Peyer's patch (tissue), 4 donors: ENCODE measurements around the gene FBN1.

Experiments used
- POLR2A ChIP-seq, 2 donors: fragments of 450-650 bp; IDR thresholded peaks; one replicate each; pipeline ENCODE4 v1.5.1; 2017; ENCODE audit warnings: antibody characterized with exemption in 2 of 2, mild to moderate bottlenecking in 2 of 2, moderate library complexity in 2 of 2
- TF ChIP-seq, protein P1 (sequence below), 6 experiments: fragments of 450-650 bp in 4 of 6; fragments of 200-600 bp in 2 of 6; sonication (generic) in 1 of 6; IDR thresholded peaks; one replicate each; pipeline ENCODE4 v1.5.1; 2017 to 2019; ENCODE audit warnings: antibody characterized with exemption in 6 of 6, mild to moderate bottlenecking in 3 of 6, moderate library complexity in 1 of 6

DNA sequence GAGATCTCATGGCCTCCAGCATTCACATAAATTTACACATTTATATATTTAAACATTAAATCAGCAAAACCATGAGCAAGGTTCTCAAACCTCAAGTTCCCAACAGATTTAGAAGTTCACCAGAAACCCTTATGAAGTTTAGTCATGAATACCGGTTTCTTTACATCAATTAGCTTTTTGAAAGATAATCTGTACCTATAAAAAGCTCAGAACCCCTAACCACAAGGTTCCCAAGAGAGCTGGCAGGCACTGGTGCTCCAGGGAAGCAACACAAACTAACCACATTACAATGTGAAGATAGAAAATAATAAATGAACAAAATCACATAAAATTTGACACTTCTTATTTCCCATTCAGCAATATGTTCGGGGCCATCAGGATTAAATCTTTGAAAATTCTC lies 150.9 kb downstream of the FBN1 start:
- TF ChIP-seq, protein P1, sequence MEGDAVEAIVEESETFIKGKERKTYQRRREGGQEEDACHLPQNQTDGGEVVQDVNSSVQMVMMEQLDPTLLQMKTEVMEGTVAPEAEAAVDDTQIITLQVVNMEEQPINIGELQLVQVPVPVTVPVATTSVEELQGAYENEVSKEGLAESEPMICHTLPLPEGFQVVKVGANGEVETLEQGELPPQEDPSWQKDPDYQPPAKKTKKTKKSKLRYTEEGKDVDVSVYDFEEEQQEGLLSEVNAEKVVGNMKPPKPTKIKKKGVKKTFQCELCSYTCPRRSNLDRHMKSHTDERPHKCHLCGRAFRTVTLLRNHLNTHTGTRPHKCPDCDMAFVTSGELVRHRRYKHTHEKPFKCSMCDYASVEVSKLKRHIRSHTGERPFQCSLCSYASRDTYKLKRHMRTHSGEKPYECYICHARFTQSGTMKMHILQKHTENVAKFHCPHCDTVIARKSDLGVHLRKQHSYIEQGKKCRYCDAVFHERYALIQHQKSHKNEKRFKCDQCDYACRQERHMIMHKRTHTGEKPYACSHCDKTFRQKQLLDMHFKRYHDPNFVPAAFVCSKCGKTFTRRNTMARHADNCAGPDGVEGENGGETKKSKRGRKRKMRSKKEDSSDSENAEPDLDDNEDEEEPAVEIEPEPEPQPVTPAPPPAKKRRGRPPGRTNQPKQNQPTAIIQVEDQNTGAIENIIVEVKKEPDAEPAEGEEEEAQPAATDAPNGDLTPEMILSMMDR (IDR thresholded peaks at IDR 0.05), result no peak
- TF ChIP-seq POLR2A (IDR thresholded peaks at IDR 0.05), result no peak
